ENCODE results near the gene GUF1.

The GUF1 gene

GRCh38 chr4:44740201-44740600 lies 62.0 kb downstream of the GUF1 start:
- Histone ChIP-seq H3K36me3 (no peaks in the 10 kb centered on the region), H3K27ac (no peak overlapping the region), H3K4me3 (ENCODE audit: low read depth in 1 of 2, low read length in 1 of 2) (no peak overlapping the region), H3K27me3 (peaks cover 9% of the 10 kb centered on the region), H3K9me3 (no peaks in the 10 kb centered on the region), H3K4me1 (ENCODE audit: control insufficient read depth in 1 of 2, insufficient read depth in 1 of 2, low read depth in 1 of 2, low read length in 1 of 2) (no peaks in the 10 kb centered on the region)
- TF ChIP-seq CTCF (IDR thresholded peaks at IDR 0.05): no peak
